Hepatocyte (in vitro differentiated cells): ENCODE data around the gene NANOGP8. TPM values are rescaled to one million over a fixed set of nuclear protein-coding genes. Genes with fewer than 3 reads are reported as not detected.

Experiments used
- DNase-seq: peaks from one replicate; pipeline ENCODE4 v3.0.0-alpha.2; 2016; ENCODE audit warnings: low spot score
- H2AFZ ChIP-seq: fragments of 200-600 bp; sonication (generic); 2 replicates; pipeline ENCODE4 v1.6.0; 2016; ENCODE audit warnings: antibody characterized with exemption, mild to moderate bottlenecking
- H3K27ac ChIP-seq: fragments of 200-600 bp; sonication (generic); 2 replicates; pipeline ENCODE4 v1.5.1; 2016; ENCODE audit warnings: mild to moderate bottlenecking
- H3K27me3 ChIP-seq: fragments of 200-600 bp; sonication (generic); 2 replicates; pipeline ENCODE4 v1.6.1; 2016
- H3K36me3 ChIP-seq: fragments of 200-600 bp; sonication (generic); replicated peaks from 2 replicates; pipeline ENCODE4 v1.5.1; 2016; ENCODE audit warnings: low read depth; ENCODE audit not compliant: insufficient read depth
- H3K4me1 ChIP-seq: fragments of 200-600 bp; sonication (generic); 2 replicates; pipeline ENCODE4 v1.5.1; 2016; ENCODE audit warnings: mild to moderate bottlenecking, moderate library complexity; ENCODE audit not compliant: insufficient read depth
- H3K4me2 ChIP-seq: fragments of 200-600 bp; sonication (generic); 2 replicates; pipeline ENCODE4 v1.6.0; 2016
- H3K4me3 ChIP-seq: fragments of 200-600 bp; sonication (generic); 2 replicates; pipeline ENCODE4 v1.5.1; 2016; ENCODE audit warnings: mild to moderate bottlenecking
- H3K79me2 ChIP-seq: fragments of 200-600 bp; sonication (generic); 2 replicates; pipeline ENCODE4 v1.6.0; 2017; ENCODE audit warnings: mild to moderate bottlenecking
- H3K9me2 ChIP-seq: fragments of 200-600 bp; sonication (generic); replicated peaks from 2 replicates; pipeline ENCODE4 v1.6.0; 2017; ENCODE audit warnings: mild to moderate bottlenecking; ENCODE audit not compliant: insufficient read depth
- H3K9me3 ChIP-seq: fragments of 200-600 bp; sonication (generic); 2 replicates; pipeline ENCODE4 v1.5.1; 2016; ENCODE audit warnings: low read depth, mild to moderate bottlenecking
- H4K20me1 ChIP-seq: fragments of 200-600 bp; sonication (generic); 2 replicates; pipeline ENCODE4 v1.6.0; 2016; ENCODE audit warnings: mild to moderate bottlenecking; ENCODE audit not compliant: insufficient read depth, poor library complexity, severe bottlenecking
- EZH2 ChIP-seq: fragments of 200-600 bp; sonication (generic); IDR thresholded peaks from 2 replicates; pipeline ENCODE4 v1.6.1; 2016; ENCODE audit warnings: antibody characterized with exemption, mild to moderate bottlenecking, borderline replicate concordance
- EZH2phosphoT487 ChIP-seq: fragments of 200-600 bp; sonication (generic); IDR thresholded peaks from one replicate; pipeline ENCODE4 v1.6.1; 2018; ENCODE audit warnings: antibody characterized with exemption, mild to moderate bottlenecking, low read depth, moderate library complexity; ENCODE audit not compliant: unreplicated experiment, severe bottlenecking
- WGBS: methylation state at CpG from one replicate; pipeline ENCODE4 v1.1.6; 2016; ENCODE audit warnings: low lambda C conversion rate; ENCODE audit errors: missing lambda C conversion rate; 5-methylcytosine and 5-hydroxymethylcytosine counted together
- polyA plus RNA-seq: library from polyadenylated mRNA; unstranded; fragments of >200 nt; fragmentation: Nextera tagmentation; extraction: Ambion mirVana; gene quantifications from 2 replicates; pipeline ENCODE4 v1.2.1, GENCODE V29; 2016
- total RNA-seq: library from RNA; depleted of rRNA; stranded (reverse); fragments of >200 nt; gene quantifications from 2 replicates; pipeline ENCODE4 v1.2.3, GENCODE V29; 2014
- TF ChIP-seq, protein P1 (sequence below): fragments of 200-600 bp; sonication (generic); IDR thresholded peaks from 2 replicates; pipeline ENCODE4 v1.5.1; 2016; ENCODE audit warnings: antibody characterized with exemption, mild to moderate bottlenecking; ENCODE audit not compliant: poor library complexity

NANOGP8 gene
- total and polyA plus RNA-seq, 2 experiments from 2014 or later = 0.59 TPM; not detected in 1

DNA sequence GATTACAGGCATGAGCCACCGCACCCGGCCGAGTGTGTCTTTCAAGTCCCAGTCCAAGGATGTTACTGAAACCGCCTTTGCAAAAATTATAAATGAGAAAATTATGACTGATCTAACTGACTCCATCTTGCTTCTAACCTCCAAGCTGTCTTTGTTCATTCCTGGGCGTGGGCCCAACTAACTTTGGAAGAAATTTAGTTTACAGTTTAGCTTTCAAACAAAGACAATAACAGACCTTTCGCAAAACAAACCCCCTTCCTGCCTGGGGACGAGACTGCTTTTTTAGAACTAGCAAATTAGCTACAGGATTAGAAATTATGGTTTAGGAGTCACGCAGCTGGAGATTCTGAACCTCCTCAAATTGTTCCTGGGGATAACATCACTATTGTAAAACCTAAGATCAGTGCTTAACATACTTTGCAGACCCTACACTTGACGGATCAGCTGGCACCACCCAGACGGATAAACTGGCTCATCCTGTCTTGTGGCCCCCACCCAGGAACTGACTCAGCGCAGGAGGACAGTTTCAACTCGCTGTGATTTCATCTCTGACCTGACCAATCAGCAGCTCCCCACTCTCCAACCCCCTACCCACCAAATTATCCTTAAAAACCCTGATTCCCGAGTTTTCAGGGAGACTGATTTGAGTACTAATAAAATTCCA lies 23.8 kb downstream of the NANOGP8 start:
- no peak for TF ChIP-seq EZH2phosphoT487
- no peak for TF ChIP-seq EZH2
- TF ChIP-seq, protein P1, sequence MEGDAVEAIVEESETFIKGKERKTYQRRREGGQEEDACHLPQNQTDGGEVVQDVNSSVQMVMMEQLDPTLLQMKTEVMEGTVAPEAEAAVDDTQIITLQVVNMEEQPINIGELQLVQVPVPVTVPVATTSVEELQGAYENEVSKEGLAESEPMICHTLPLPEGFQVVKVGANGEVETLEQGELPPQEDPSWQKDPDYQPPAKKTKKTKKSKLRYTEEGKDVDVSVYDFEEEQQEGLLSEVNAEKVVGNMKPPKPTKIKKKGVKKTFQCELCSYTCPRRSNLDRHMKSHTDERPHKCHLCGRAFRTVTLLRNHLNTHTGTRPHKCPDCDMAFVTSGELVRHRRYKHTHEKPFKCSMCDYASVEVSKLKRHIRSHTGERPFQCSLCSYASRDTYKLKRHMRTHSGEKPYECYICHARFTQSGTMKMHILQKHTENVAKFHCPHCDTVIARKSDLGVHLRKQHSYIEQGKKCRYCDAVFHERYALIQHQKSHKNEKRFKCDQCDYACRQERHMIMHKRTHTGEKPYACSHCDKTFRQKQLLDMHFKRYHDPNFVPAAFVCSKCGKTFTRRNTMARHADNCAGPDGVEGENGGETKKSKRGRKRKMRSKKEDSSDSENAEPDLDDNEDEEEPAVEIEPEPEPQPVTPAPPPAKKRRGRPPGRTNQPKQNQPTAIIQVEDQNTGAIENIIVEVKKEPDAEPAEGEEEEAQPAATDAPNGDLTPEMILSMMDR = no peak
- H3K79me2 ChIP-seq = no peaks in the 10 kb centered on the region
- peak overlapping the region; percentile 10 for H2AFZ ChIP-seq
- no peaks in the 10 kb centered on the region for H3K27me3 ChIP-seq
- H3K4me3 ChIP-seq = no peak overlapping the region
- no peak overlapping the region for H3K27ac ChIP-seq
- no peaks in the 10 kb centered on the region for H3K36me3 ChIP-seq
- H4K20me1 ChIP-seq = no peaks in the 10 kb centered on the region
- no peak for DNase-seq
- no peaks in the 10 kb centered on the region for H3K4me1 ChIP-seq
- no peak overlapping the region for H3K4me2 ChIP-seq
- no peaks in the 10 kb centered on the region for H3K9me3 ChIP-seq
- H3K9me2 ChIP-seq = no peaks in the 10 kb centered on the region
- 67% methylated on average over 13 of the region's 13 CpGs for WGBS

- 93% methylated on average over 4 of the region's 4 CpGs for WGBS
- Histone ChIP-seq H3K4me2 (no peak overlapping the region), H2AFZ (no peak overlapping the region)
Observed at GRCh38 chr15:35060591-35060990, 24.5 kb downstream of the NANOGP8 start.

GRCh38 chr15:35058534-35059054 lies 26.5 kb downstream of the NANOGP8 start:
- Histone ChIP-seq H3K4me3 (no peak overlapping the region), H3K36me3 (no peaks in the 10 kb centered on the region), H3K79me2 (no peaks in the 10 kb centered on the region), H3K4me2 (no peak overlapping the region), H3K4me1 (no peaks in the 10 kb centered on the region), H3K27me3 (no peaks in the 10 kb centered on the region), H3K9me2 (no peaks in the 10 kb centered on the region), H3K9me3 (no peaks in the 10 kb centered on the region), H4K20me1 (no peaks in the 10 kb centered on the region), H2AFZ (no peak overlapping the region), H3K27ac (no peak overlapping the region)
- 68% methylated on average over 5 of the region's 5 CpGs for WGBS
- DNase-seq = no peak
- TF ChIP-seq, protein P1 = no peak
- TF ChIP-seq EZH2 = no peak
- TF ChIP-seq EZH2phosphoT487 = no peak

More at GRCh38 chr15:35060591-35060990, 24.5 kb downstream of the NANOGP8 start:
- no peak for DNase-seq
- H3K36me3 ChIP-seq = no peaks in the 10 kb centered on the region
- H3K27me3 ChIP-seq = no peaks in the 10 kb centered on the region
- no peaks in the 10 kb centered on the region for H4K20me1 ChIP-seq
- no peaks in the 10 kb centered on the region for H3K9me2 ChIP-seq
- no peaks in the 10 kb centered on the region for H3K9me3 ChIP-seq
- H3K4me3 ChIP-seq = no peak overlapping the region
- H3K79me2 ChIP-seq = no peaks in the 10 kb centered on the region
- no peak for TF ChIP-seq EZH2
- TF ChIP-seq, protein P1 = no peak
- no peak for TF ChIP-seq EZH2phosphoT487
- H3K27ac ChIP-seq = no peak overlapping the region
- H3K4me1 ChIP-seq = no peaks in the 10 kb centered on the region
